Activated CD4-positive, alpha-beta T cell treated with anti-CD3 and anti-CD28 coated beads, Interleukin-2, amount 10 ng/mL, durations not matched to agents 24 days and 14 days (primary cell): ENCODE measurements around the gene PILRB. TPM values are rescaled to one million over a fixed set of nuclear protein-coding genes. Genes with fewer than 3 reads are reported as not detected.
A peak's percentile ranks its signal among the peaks of the same experiment; 100 is the strongest.
"Not testable (repeated sequence)": the region's sequence is repeated elsewhere in the genome, so short reads cannot be mapped to it uniquely, and the experiment has no call there.

Experiments
- DNase-seq: peaks from one replicate; pipeline ENCODE4 v3.0.0; 2022
- H3K27ac Mint-ChIP-seq: one replicate; pipeline ENCODE4 v1.8.0; 2022; ENCODE audit warnings: mild to moderate bottlenecking, mixed read lengths
- H3K27me3 Mint-ChIP-seq: one replicate; pipeline ENCODE4 v1.8.0; 2022; ENCODE audit warnings: mixed read lengths
- H3K36me3 Mint-ChIP-seq: one replicate; pipeline ENCODE4 v1.8.0; 2022; ENCODE audit warnings: low read depth, mild to moderate bottlenecking, mixed read lengths
- H3K4me1 Mint-ChIP-seq: one replicate; pipeline ENCODE4 v1.8.0; 2021; ENCODE audit warnings: mixed read lengths
- H3K4me3 Mint-ChIP-seq: one replicate; pipeline ENCODE4 v1.8.0; 2022; ENCODE audit warnings: mild to moderate bottlenecking, moderate library complexity, mixed read lengths
- H3K9me3 Mint-ChIP-seq: one replicate; pipeline ENCODE4 v1.8.0; 2021; ENCODE audit warnings: mixed read lengths
- intact Hi-C: fragments of 100-400 bp; cut with micrococcal nuclease; formaldehyde crosslinking; loops from one replicate; pipeline ENCODE4 v1.15.1; 2023
- total RNA-seq: library from RNA; stranded (reverse); gene quantifications from 2 replicates; pipeline ENCODE4 v1.2.3, GENCODE V29; 2022

The PILRB gene
- total RNA-seq, 1 donor from 2014 or later: 74.6 TPM

GRCh38 chr7:100364480-100364879 is 6.6 kb downstream of the PILRB start:
- intact Hi-C loops: loop anchor here (5.0 kb wide), 1 partner anchor 33 kb away; no protein-coding TSS in a partner anchor
- DNase-seq: no peak
- peaks cover 4% of the 10 kb centered on the region for H3K9me3 Mint-ChIP-seq
- no peak overlapping the region for H3K4me3 Mint-ChIP-seq
- no peaks in the 10 kb centered on the region for H3K27me3 Mint-ChIP-seq
- peak overlapping the region; percentile 4 for H3K27ac Mint-ChIP-seq
- peaks cover 25% of the 10 kb centered on the region for H3K4me1 Mint-ChIP-seq
- H3K36me3 Mint-ChIP-seq: peaks cover 69% of the 10 kb centered on the region

- Mint-ChIP-seq H3K4me1 (peaks cover 25% of the 10 kb centered on the region), H3K27ac (peak overlapping the region; percentile 85), H3K36me3 (peaks cover 59% of the 10 kb centered on the region)
- H3K4me3 Mint-ChIP-seq, H3K27me3 Mint-ChIP-seq, intact Hi-C loops, H3K9me3 Mint-ChIP-seq, DNase-seq: not testable (repeated sequence)
Observed at GRCh38 chr7:100365998-100366367, 8.1 kb downstream of the PILRB start.

- no peak overlapping the region for H3K4me3 Mint-ChIP-seq
- DNase-seq: no peak
- peak overlapping the region; percentile 85 for H3K27ac Mint-ChIP-seq
- H3K9me3 Mint-ChIP-seq: peaks cover 4% of the 10 kb centered on the region
- no peaks in the 10 kb centered on the region for H3K27me3 Mint-ChIP-seq
- intact Hi-C loops: no loop called here
- H3K4me1 Mint-ChIP-seq: peaks cover 29% of the 10 kb centered on the region
- H3K36me3 Mint-ChIP-seq: peaks cover 54% of the 10 kb centered on the region
Observed at GRCh38 chr7:100366411-100367250, 8.7 kb downstream of the PILRB start.

- Mint-ChIP-seq H3K27ac (peak overlapping the region; percentile 73), H3K4me3 (no peak overlapping the region), H3K9me3 (peaks cover 4% of the 10 kb centered on the region), H3K27me3 (no peaks in the 10 kb centered on the region), H3K36me3 (peaks cover 49% of the 10 kb centered on the region), H3K4me1 (peaks cover 34% of the 10 kb centered on the region)
- intact Hi-C loops: no loop called here
- no peak for DNase-seq
Observed at GRCh38 chr7:100367251-100367620, 9.3 kb downstream of the PILRB start.

- Mint-ChIP-seq H3K4me1 (peaks cover 36% of the 10 kb centered on the region), H3K36me3 (peaks cover 41% of the 10 kb centered on the region), H3K27ac (no peak overlapping the region), H3K27me3 (no peaks in the 10 kb centered on the region), H3K4me3 (no peak overlapping the region), H3K9me3 (peaks cover 4% of the 10 kb centered on the region)
- DNase-seq: no peak
- intact Hi-C loops: no loop called here
Observed at GRCh38 chr7:100367676-100368613, 10.0 kb downstream of the PILRB start.

GRCh38 chr7:100369105-100369504 is 11.2 kb downstream of the PILRB start:
- Mint-ChIP-seq H3K36me3 (peaks cover 30% of the 10 kb centered on the region), H3K9me3 (no peaks in the 10 kb centered on the region), H3K4me3 (no peak overlapping the region), H3K4me1 (peaks cover 36% of the 10 kb centered on the region), H3K27ac (no peak overlapping the region), H3K27me3 (no peaks in the 10 kb centered on the region)
- no peak for DNase-seq
- intact Hi-C loops: no loop called here

- DNase-seq: no peak
- intact Hi-C loops: no loop called here
- no peak overlapping the region for H3K4me3 Mint-ChIP-seq
- peaks cover 36% of the 10 kb centered on the region for H3K4me1 Mint-ChIP-seq
- H3K27ac Mint-ChIP-seq: no peak overlapping the region
- no peaks in the 10 kb centered on the region for H3K27me3 Mint-ChIP-seq
- peaks cover 20% of the 10 kb centered on the region for H3K36me3 Mint-ChIP-seq
- no peaks in the 10 kb centered on the region for H3K9me3 Mint-ChIP-seq
Observed at GRCh38 chr7:100370303-100370702, 12.4 kb downstream of the PILRB start.

- Mint-ChIP-seq H3K27me3 (no peaks in the 10 kb centered on the region), H3K27ac (peak overlapping the region; percentile 56), H3K36me3 (peaks cover 17% of the 10 kb centered on the region), H3K9me3 (no peaks in the 10 kb centered on the region), H3K4me3 (no peak overlapping the region), H3K4me1 (peaks cover 32% of the 10 kb centered on the region)
- no peak for DNase-seq
- intact Hi-C loops: no loop called here
Observed at GRCh38 chr7:100370746-100371145, 12.8 kb downstream of the PILRB start.

- peak overlapping the region; percentile 63 for H3K27ac Mint-ChIP-seq
- DNase-seq: no peak
- H3K4me1 Mint-ChIP-seq: peaks cover 24% of the 10 kb centered on the region
- H3K27me3 Mint-ChIP-seq: no peaks in the 10 kb centered on the region
- H3K4me3 Mint-ChIP-seq: no peak overlapping the region
- intact Hi-C loops: loop anchor here (2.0 kb wide), 1 partner anchor 35 kb away; no protein-coding TSS in a partner anchor
- H3K9me3 Mint-ChIP-seq: no peaks in the 10 kb centered on the region
- peaks cover 10% of the 10 kb centered on the region for H3K36me3 Mint-ChIP-seq
Observed at GRCh38 chr7:100371561-100372171, 13.7 kb downstream of the PILRB start.

GRCh38 chr7:100372256-100372655 is 14.3 kb downstream of the PILRB start:
- Mint-ChIP-seq H3K27ac (peak overlapping the region; percentile 76), H3K4me3 (no peak overlapping the region), H3K27me3 (no peaks in the 10 kb centered on the region), H3K36me3 (peaks cover 6% of the 10 kb centered on the region), H3K4me1 (peaks cover 22% of the 10 kb centered on the region), H3K9me3 (no peaks in the 10 kb centered on the region)
- intact Hi-C loops: loop anchor here (2.0 kb wide), 1 partner anchor 35 kb away; no protein-coding TSS in a partner anchor
- DNase-seq: no peak

GRCh38 chr7:100372694-100373093 is 14.8 kb downstream of the PILRB start:
- Mint-ChIP-seq H3K27ac (peak overlapping the region; percentile 76), H3K4me3 (no peak overlapping the region), H3K4me1 (peaks cover 20% of the 10 kb centered on the region), H3K27me3 (no peaks in the 10 kb centered on the region), H3K9me3 (no peaks in the 10 kb centered on the region), H3K36me3 (peaks cover 2% of the 10 kb centered on the region)
- DNase-seq: no peak
- intact Hi-C loops: loop anchor here (2.0 kb wide), 1 partner anchor 34 kb away; no protein-coding TSS in a partner anchor

- intact Hi-C loops: loop anchor here (2.0 kb wide), 1 partner anchor 33 kb away; no protein-coding TSS in a partner anchor
- DNase-seq: no peak
- Mint-ChIP-seq H3K9me3 (no peaks in the 10 kb centered on the region), H3K36me3 (peaks cover 3% of the 10 kb centered on the region), H3K27ac (peak within 1 kb of the TSS; percentile 76), H3K4me3 (no peak within 1 kb of the TSS), H3K27me3 (no peaks in the 10 kb centered on the region), H3K4me1 (peaks cover 20% of the 10 kb centered on the region)
Observed at GRCh38 chr7:100373261-100373831, 15.4 kb downstream of the PILRB start, which contains the start of gene PILRA. PILRA (plus strand) TSS chr7:100373487; CDS start chr7:100373657, 170 bp downstream.
